Measurements from ENCODE around the gene RSU1. TPM values are rescaled to one million over a fixed set of nuclear protein-coding genes. Genes with fewer than 3 reads are reported as not detected.

RSU1 gene
- total RNA-seq, 1 donor from 2014 or later, result 25.0 TPM

GRCh38 chr10:16820421-16820820 lies 3.2 kb upstream of the RSU1 start:
- TF ChIP-seq, protein P1, sequence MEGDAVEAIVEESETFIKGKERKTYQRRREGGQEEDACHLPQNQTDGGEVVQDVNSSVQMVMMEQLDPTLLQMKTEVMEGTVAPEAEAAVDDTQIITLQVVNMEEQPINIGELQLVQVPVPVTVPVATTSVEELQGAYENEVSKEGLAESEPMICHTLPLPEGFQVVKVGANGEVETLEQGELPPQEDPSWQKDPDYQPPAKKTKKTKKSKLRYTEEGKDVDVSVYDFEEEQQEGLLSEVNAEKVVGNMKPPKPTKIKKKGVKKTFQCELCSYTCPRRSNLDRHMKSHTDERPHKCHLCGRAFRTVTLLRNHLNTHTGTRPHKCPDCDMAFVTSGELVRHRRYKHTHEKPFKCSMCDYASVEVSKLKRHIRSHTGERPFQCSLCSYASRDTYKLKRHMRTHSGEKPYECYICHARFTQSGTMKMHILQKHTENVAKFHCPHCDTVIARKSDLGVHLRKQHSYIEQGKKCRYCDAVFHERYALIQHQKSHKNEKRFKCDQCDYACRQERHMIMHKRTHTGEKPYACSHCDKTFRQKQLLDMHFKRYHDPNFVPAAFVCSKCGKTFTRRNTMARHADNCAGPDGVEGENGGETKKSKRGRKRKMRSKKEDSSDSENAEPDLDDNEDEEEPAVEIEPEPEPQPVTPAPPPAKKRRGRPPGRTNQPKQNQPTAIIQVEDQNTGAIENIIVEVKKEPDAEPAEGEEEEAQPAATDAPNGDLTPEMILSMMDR (IDR thresholded peaks at IDR 0.05; ENCODE audit: insufficient read depth, low read length, severe bottlenecking), result no peak
- Histone ChIP-seq H3K36me3 (ENCODE audit: control insufficient read depth, insufficient read depth, low read length) (no peaks in the 10 kb centered on the region), H3K27me3 (ENCODE audit: control insufficient read depth, insufficient read depth, low read length) (no peaks in the 10 kb centered on the region), H3K4me3 (ENCODE audit: low read depth, low read length) (no peak overlapping the region)
- DNase-seq (ENCODE audit: low read depth), result no peak
- FAIRE-seq, result no peak

DNA sequence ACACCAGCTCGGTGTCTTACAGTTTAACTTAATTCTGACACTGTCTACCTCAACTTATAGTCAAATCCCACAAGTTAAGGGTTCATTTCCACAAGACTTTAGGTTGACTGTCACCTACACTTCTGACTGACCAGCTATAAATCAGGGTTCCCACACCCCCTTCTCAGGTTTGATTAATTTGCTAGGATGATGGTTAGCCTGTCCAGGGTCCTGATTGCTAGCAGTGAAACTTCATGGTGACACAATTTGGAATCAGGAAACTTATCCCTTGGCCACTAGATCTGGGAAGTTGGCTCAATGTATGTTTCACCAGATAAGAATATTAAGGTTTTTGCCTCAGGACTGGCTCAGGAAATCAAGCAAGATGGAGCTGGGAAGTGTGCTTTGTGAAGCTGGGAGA lies 2.8 kb upstream of the RSU1 start:
- Histone ChIP-seq H3K4me3 (ENCODE audit: low read depth, low read length) (no peak overlapping the region), H3K36me3 (ENCODE audit: control insufficient read depth, insufficient read depth, low read length) (no peaks in the 10 kb centered on the region), H3K27me3 (ENCODE audit: control insufficient read depth, insufficient read depth, low read length) (no peaks in the 10 kb centered on the region)
- TF ChIP-seq, protein P1 (IDR thresholded peaks at IDR 0.05; ENCODE audit: insufficient read depth, low read length, severe bottlenecking), result no peak
- FAIRE-seq, result no peak
- DNase-seq (ENCODE audit: low read depth), result no peak

- Histone ChIP-seq H3K36me3 (ENCODE audit: control insufficient read depth, insufficient read depth, low read length) (no peaks in the 10 kb centered on the region), H3K27me3 (ENCODE audit: control insufficient read depth, insufficient read depth, low read length) (no peaks in the 10 kb centered on the region), H3K4me3 (ENCODE audit: low read depth, low read length) (no peak overlapping the region)
- TF ChIP-seq, protein P1 (IDR thresholded peaks at IDR 0.05; ENCODE audit: insufficient read depth, low read length, severe bottlenecking), result no peak
- DNase-seq (ENCODE audit: low read depth) (no peak), FAIRE-seq (no peak)
Measured at GRCh38 chr10:16819436-16819835, 2.2 kb upstream of the RSU1 start.

- no peaks in the 10 kb centered on the region for H3K36me3 ChIP-seq (ENCODE audit: control insufficient read depth, insufficient read depth, low read length)
- H3K4me3 ChIP-seq (ENCODE audit: low read depth, low read length), result no peak overlapping the region
- H3K27me3 ChIP-seq (ENCODE audit: control insufficient read depth, insufficient read depth, low read length), result no peaks in the 10 kb centered on the region
- FAIRE-seq (no peak), DNase-seq (ENCODE audit: low read depth) (no peak)
- TF ChIP-seq, protein P1 (IDR thresholded peaks at IDR 0.05; ENCODE audit: insufficient read depth, low read length, severe bottlenecking), result no peak
Measured at GRCh38 chr10:16819026-16819425, 1.8 kb upstream of the RSU1 start.

GRCh38 chr10:16816830-16817124 lies 447 bp downstream of the RSU1 start:
- TF ChIP-seq, protein P1 (IDR thresholded peaks at IDR 0.05; ENCODE audit: insufficient read depth, low read length, severe bottlenecking), result no peak
- no peaks in the 10 kb centered on the region for H3K36me3 ChIP-seq (ENCODE audit: control insufficient read depth, insufficient read depth, low read length)
- no peak for FAIRE-seq
- H3K27me3 ChIP-seq (ENCODE audit: control insufficient read depth, insufficient read depth, low read length), result no peaks in the 10 kb centered on the region
- peak overlapping the region; percentile 74 for H3K4me3 ChIP-seq (ENCODE audit: low read depth, low read length)
- DNase-seq (ENCODE audit: low read depth), result no peak

GRCh38 chr10:16816171-16816570 lies 1.1 kb downstream of the RSU1 start:
- Histone ChIP-seq H3K4me3 (ENCODE audit: low read depth, low read length) (peak overlapping the region; percentile 74), H3K36me3 (ENCODE audit: control insufficient read depth, insufficient read depth, low read length) (no peaks in the 10 kb centered on the region), H3K27me3 (ENCODE audit: control insufficient read depth, insufficient read depth, low read length) (no peaks in the 10 kb centered on the region)
- TF ChIP-seq, protein P1 (IDR thresholded peaks at IDR 0.05; ENCODE audit: insufficient read depth, low read length, severe bottlenecking), result no peak
- FAIRE-seq, result no peak
- DNase-seq (ENCODE audit: low read depth), result peak; percentile 13

Data from bronchial epithelial cell (primary cell).